K562 (cell line): Measurements from ENCODE around the gene IP6K2. TPM values are rescaled to one million over a fixed set of nuclear protein-coding genes. Genes with fewer than 3 reads are reported as not detected.

Source experiments
- ATAC-seq: fragments of 200-7000 bp; cut with Tn5 transposase; 3 replicates; pipeline ENCODE4 v1.9.1; 2020; ENCODE audit warnings: moderate library complexity
- BruUV-seq: library from RNA; stranded (reverse); fragments of 400-500 nt; replicated peaks from 2 replicates; lab custom pipeline; 2021; lab: Mats Ljungman, UMichigan
- CTCF ChIA-PET: fragments of 300-600 bp; formaldehyde crosslinking; extraction: SDS; loops from one replicate; lab custom pipeline; 2021; ENCODE audit warnings: low intra/inter-chr PET ratio; lab: Yijun Ruan, JAX
- POLR2A ChIA-PET: fragments of 300-600, 350-650 bp; sonication (Branson Sonifier 250); formaldehyde crosslinking; extraction: SDS; loops from one replicate; lab custom pipeline; 2021; ENCODE audit warnings: antibody characterized with exemption, inconsistent platforms; lab: Yijun Ruan, JAX
- DNase-seq, 4 experiments: peaks; one replicate each; pipeline versions ENCODE4 v3.0.0 to v3.0.0-alpha.2; 2011 to 2018; ENCODE audit warnings: low spot score in 3 of 4, mixed read lengths in 3 of 4; ENCODE audit errors: extremely low read depth in 1 of 4
- FAIRE-seq: peaks from 2 replicates; lab custom pipeline; 2011; peaks lifted over from hg19 to GRCh38; lab: Jason Lieb, UNC
- H2AFZ ChIP-seq: 2 replicates; pipeline ENCODE4 v1.6.0; 2011; ENCODE audit warnings: low read depth, low read length, control low read depth, inconsistent platforms
- H3K27ac ChIP-seq: fragments of 200-600 bp; 3 replicates; pipeline ENCODE4 v1.8.0; 2011; ENCODE audit warnings: low read depth, mild to moderate bottlenecking, control low read depth, inconsistent platforms, low read length, moderate library complexity, mixed read lengths; ENCODE audit errors: extremely low read depth
- H3K27me3 ChIP-seq, 2 experiments: fragments of 300-600 bp in 1 of 2; 2 replicates in 1 of 2; 3 replicates in 1 of 2; pipeline versions ENCODE4 v1.6.0 to v1.8.0; 2011; ENCODE audit warnings: inconsistent platforms in 2 of 2, low read length in 2 of 2, mild to moderate bottlenecking in 1 of 2, mixed read lengths in 1 of 2, moderate library complexity in 1 of 2; ENCODE audit not compliant: control insufficient read depth in 2 of 2, insufficient read depth in 2 of 2
- H3K36me3 ChIP-seq: fragments of 300-600 bp; 3 replicates; pipeline ENCODE4 v1.8.0; 2011; ENCODE audit warnings: mild to moderate bottlenecking, low read length, inconsistent platforms; ENCODE audit not compliant: control insufficient read depth, insufficient read depth
- H3K4me1 ChIP-seq, 2 experiments: fragments of 200-600 bp in 1 of 2; replicated peaks in 1 of 2; 2 replicates in 1 of 2; 3 replicates in 1 of 2; pipeline versions ENCODE4 v1.5.1 to v1.8.0; 2011; ENCODE audit warnings: inconsistent platforms in 2 of 2, low read length in 2 of 2, mild to moderate bottlenecking in 1 of 2, mixed read lengths in 1 of 2, moderate library complexity in 1 of 2; ENCODE audit not compliant: control insufficient read depth in 2 of 2, insufficient read depth in 2 of 2
- H3K4me2 ChIP-seq: 2 replicates; pipeline ENCODE4 v1.6.1; 2011; ENCODE audit warnings: low read length, control low read depth, inconsistent platforms, mixed read lengths; ENCODE audit not compliant: insufficient read depth
- H3K4me3 ChIP-seq: fragments of 200-600 bp; sonication (generic), shearing (Covaris generic); 2 replicates; pipeline ENCODE4 v1.5.1; 2016; ENCODE audit warnings: control low read depth, inconsistent platforms
- H3K79me2 ChIP-seq: fragments of 200-600 bp; 3 replicates; pipeline ENCODE4 v1.8.0; 2011; ENCODE audit warnings: low read length, inconsistent platforms; ENCODE audit not compliant: control insufficient read depth, insufficient read depth
- H3K9ac ChIP-seq, 2 experiments: 2 replicates each; pipeline versions ENCODE4 v1.6.0 to v1.6.1; 2011; ENCODE audit warnings: low read depth in 2 of 2, low read length in 2 of 2, control low read depth in 1 of 2, inconsistent platforms in 1 of 2, mild to moderate bottlenecking in 1 of 2, mixed read lengths in 1 of 2; ENCODE audit not compliant: insufficient read depth in 1 of 2
- H3K9me1 ChIP-seq: one replicate; pipeline ENCODE4 v1.6.0; 2011; ENCODE audit warnings: inconsistent platforms, mild to moderate bottlenecking, low read length, moderate library complexity; ENCODE audit not compliant: control insufficient read depth, insufficient read depth
- H3K9me3 ChIP-seq: replicated peaks from 2 replicates; pipeline ENCODE4 v1.5.1; 2011; ENCODE audit warnings: low read depth, low read length, inconsistent platforms; ENCODE audit not compliant: control insufficient read depth, insufficient read depth
- H4K20me1 ChIP-seq: replicated peaks from 2 replicates; pipeline ENCODE4 v1.6.1; 2011; ENCODE audit warnings: low read length, inconsistent platforms, mixed read lengths; ENCODE audit not compliant: control insufficient read depth, insufficient read depth
- ATF7 ChIP-seq: fragments of 450-650 bp; IDR thresholded peaks from 2 replicates; pipeline ENCODE4 v1.7.1; 2014; ENCODE audit warnings: mild to moderate bottlenecking, moderate library complexity
- E2F6 ChIP-seq, 2 experiments: IDR thresholded peaks; 2 replicates each; pipeline ENCODE4 v1.6.1; 2011; ENCODE audit warnings: borderline replicate concordance in 1 of 2, control low read depth in 1 of 2, low read depth in 1 of 2, low read length in 1 of 2, mild to moderate bottlenecking in 1 of 2, mixed read lengths in 1 of 2, moderate library complexity in 1 of 2; ENCODE audit not compliant: insufficient read depth in 1 of 2, insufficient read length in 1 of 2, poor library complexity in 1 of 2, severe bottlenecking in 1 of 2; ENCODE audit errors: extremely low read depth in 1 of 2
- EHMT2 ChIP-seq: fragments of 450-650 bp; IDR thresholded peaks from 2 replicates; pipeline ENCODE4 v1.6.1; 2018; ENCODE audit warnings: antibody characterized with exemption
- HCFC1 ChIP-seq: IDR thresholded peaks from 2 replicates; pipeline ENCODE4 v1.6.1; 2012; ENCODE audit warnings: low read depth, low read length, improper control_type of control experiment
- KAT2B ChIP-seq: IDR thresholded peaks from one replicate; pipeline ENCODE4 v1.6.1; 2012; ENCODE audit warnings: low read depth, mild to moderate bottlenecking, control low read depth, inconsistent platforms, low read length, moderate library complexity
- KLF16 ChIP-seq: IDR thresholded peaks from 2 replicates; pipeline ENCODE4 v1.6.1; 2016; ENCODE audit warnings: antibody characterized with exemption
- MYNN ChIP-seq, 2 experiments: sonication (generic); formaldehyde crosslinking in 1 of 2; IDR thresholded peaks; 2 replicates each; pipeline versions ENCODE4 v1.5.0 to v1.6.1; 2016 to 2020; ENCODE audit warnings: antibody characterized with exemption in 1 of 2, missing genetic modification reagents in 1 of 2
- POLR2G ChIP-seq: fragments of 200-400 bp; formaldehyde crosslinking; IDR thresholded peaks from 2 replicates; pipeline ENCODE4 v1.6.1; 2017; ENCODE audit warnings: low read depth, mild to moderate bottlenecking, antibody characterized with exemption, low read length, moderate library complexity
- PREB ChIP-seq: sonication (generic); formaldehyde crosslinking; IDR thresholded peaks from 2 replicates; pipeline ENCODE4 v1.8.1; 2023; ENCODE audit warnings: mild to moderate bottlenecking, missing genetic modification reagents
- SAP30 ChIP-seq: fragments of 200-600 bp; sonication (generic); IDR thresholded peaks from 2 replicates; pipeline ENCODE4 v1.6.1; 2012; ENCODE audit warnings: borderline replicate concordance, low read depth, mild to moderate bottlenecking, moderate library complexity, low read length, control low read depth, inconsistent platforms; ENCODE audit not compliant: insufficient read depth, poor library complexity, severe bottlenecking
- ZBTB43 ChIP-seq: sonication (generic); formaldehyde crosslinking; IDR thresholded peaks from 2 replicates; pipeline ENCODE4 v1.8.0; 2023; ENCODE audit warnings: mild to moderate bottlenecking, missing genetic modification reagents
- ZNF197 ChIP-seq: fragments of 200-800 bp; sonication (Bioruptor generic); IDR thresholded peaks from 2 replicates; pipeline ENCODE4 v1.6.1; 2016; ENCODE audit warnings: low read depth, missing genetic modification characterization, missing compliant biosample characterization
- ZNF583 ChIP-seq: fragments of 250-450 bp; sonication (Bioruptor Pico); IDR thresholded peaks from 2 replicates; pipeline ENCODE4 v1.4.0; 2020
- ZNF696 ChIP-seq: fragments of 250-450 bp; sonication (Bioruptor Pico); conservative IDR thresholded peaks from 2 replicates; pipeline ENCODE4 v1.4.0; 2020; ENCODE audit warnings: mild to moderate bottlenecking, moderate library complexity
- ZNF740 ChIP-seq, 3 experiments: fragments of 200-800 bp in 1 of 3; sonication (Bioruptor generic) in 1 of 3; sonication (generic) in 1 of 3; formaldehyde crosslinking in 1 of 3; IDR thresholded peaks; 2 replicates each; pipeline versions ENCODE4 v1.6.1 to v1.8.0; 2016 to 2022; ENCODE audit warnings: mild to moderate bottlenecking in 2 of 3, missing compliant biosample characterization in 2 of 3, missing genetic modification characterization in 2 of 3, missing genetic modification reagents in 1 of 3
- WGBS: fragments of 100-300 bp; shearing (Covaris generic); methylation state at CpG from one replicate; pipeline ENCODE4 v1.1.6; 2016; ENCODE audit warnings: low coverage, mixed read lengths; ENCODE audit not compliant: insufficient coverage; ENCODE audit errors: missing lambda C conversion rate; 5-methylcytosine and 5-hydroxymethylcytosine counted together
- in situ Hi-C: fragments of 300-500 bp; cut with MboI; formaldehyde crosslinking; loops from 4 replicates; pipeline ENCODE4 v1.15.0; 2018; ENCODE audit warnings: inconsistent platforms, mixed read lengths
- intact Hi-C: fragments of 100-400 bp; cut with micrococcal nuclease; formaldehyde crosslinking; loops from 2 replicates; pipeline ENCODE4 v1.14.2; 2022
- polyA plus RNA-seq, 8 experiments: library from polyadenylated mRNA; depleted of rRNA in 4 of 8; stranded (reverse) in 5 of 8; unstranded in 3 of 8; fragments of >200 nt; fragmentation: Nextera tagmentation in 2 of 8; fragmentation: Illumina TruSeq in 1 of 8; extraction: Ambion mirVana in 2 of 8; extraction: Trizol in 1 of 8; gene quantifications; 2 replicates each; pipeline versions ENCODE4 v1.2.1 to v1.2.3, GENCODE V29; 2011 to 2014; ENCODE audit warnings: inconsistent platforms in 1 of 8, missing spikeins in 1 of 8
- total RNA-seq, 7 experiments: library from RNA; depleted of rRNA in 6 of 7; stranded (reverse); fragments of >200 nt in 6 of 7; fragmentation: Illumina TruSeq in 2 of 7; extraction: Trizol in 2 of 7; gene quantifications; 2 replicates each; pipeline versions ENCODE4 v1.2.1 to v1.2.3, GENCODE V29; 2011 to 2021; ENCODE audit warnings: low replicate concordance in 1 of 7

Gene IP6K2
- total and polyA plus RNA-seq, 9 of the 15 experiments (the other 6 are each of a cell fraction or from before 2014, with no cell fraction given), result 19.6 to 78.1 (median 48.0) TPM

- Histone ChIP-seq H3K9me1 (no peaks in the 10 kb centered on the region), H3K9me3 (no peaks in the 10 kb centered on the region), H3K27ac (no peak overlapping the region), H3K36me3 (peaks cover 2% of the 10 kb centered on the region; the same call in 1 of the 3 replicates), H3K27me3 (no peaks in the 10 kb centered on the region; a peak in 1 of 5 replicates), H4K20me1 (no peaks in the 10 kb centered on the region), H3K4me2 (no peak overlapping the region; the same call in 1 of the 2 replicates), H3K9ac (peak overlapping the region in 1 of 2 experiments; percentile 4; a peak in 1 of 4 replicates), H3K79me2 (no peaks in the 10 kb centered on the region), H3K4me1 (peaks cover 2 to 36% of the 10 kb centered on the region in 2 experiments; a peak in 4 of 5 replicates), H3K4me3 (no peak overlapping the region; the same call in 1 of the 2 replicates), H2AFZ (no peak overlapping the region)
- POLR2A ChIA-PET, result interaction anchor here (0.6 to 1.5 kb wide), 6 partner anchors 9 to 261 kb away, joined by 3 to 5 read pairs (median 3); no protein-coding TSS in a partner anchor
- ATAC-seq (no peak; the same call in 2 of the 3 replicates), FAIRE-seq (peak; percentile 82), DNase-seq (peak; percentile 74 to 88 (median 87))
- intact Hi-C loops (no loop called here), in situ Hi-C loops (no loop called here)
- BruUV-seq, result no TSS peak
- 22% methylated on average over 30 of the region's 67 CpGs for WGBS
- CTCF ChIA-PET, result no interaction called here
- TF ChIP-seq E2F6 (IDR thresholded peaks at IDR 0.05; ENCODE audit: borderline replicate concordance in 1 of 2, extremely low read depth in 1 of 2, insufficient read depth in 1 of 2, insufficient read length in 1 of 2, low read depth in 1 of 2, low read length in 1 of 2, poor library complexity in 1 of 2, severe bottlenecking in 1 of 2) (peak in 1 of 2 experiments; percentile 36), HCFC1 (peak; percentile 40; the same call in 1 of the 2 replicates), ATF7 (0 out of 2 replicates have a peak, but pooled peaks have one; percentile 23), EHMT2 (peak; percentile 100), KLF16 (no peak), ZNF583 (CRISPR knock-in tag) (peak; percentile 79; the same call in 1 of the 2 replicates), KAT2B (no peak), SAP30 (peak; percentile 97), POLR2G (peak; percentile 41; the same call in 1 of the 2 replicates), PREB (0 out of 2 replicates have a peak, but pooled peaks have one; percentile 81), MYNN (IDR thresholded peaks at IDR 0.05) (no peak), MYNN (CRISPR knock-in tag; IDR thresholded peaks at IDR 0.05) (peak; percentile 95), ZNF696 (CRISPR knock-in tag) (no peak), ZNF740 (CRISPR knock-in tag; IDR thresholded peaks at IDR 0.05) (peak; percentile 58; the same call in 1 of the 2 replicates), ZNF740 (tag; IDR thresholded peaks at IDR 0.05) (no peak), ZNF197 (CRISPR knock-in tag) (peak; percentile 93), ZBTB43 (CRISPR knock-in tag) (peak; percentile 97)
Measured at GRCh38 chr3:48661501-48662144, 55.4 kb downstream of the IP6K2 start.
